ENCODE results near the gene RICTOR.

Gene RICTOR

GRCh38 chr5:38938424-38938823 is 135.8 kb downstream of the RICTOR start:
- no peaks in the 10 kb centered on the region; the same call in 1 of the 2 replicates for H3K36me3 ChIP-seq (ENCODE audit: insufficient read depth, low read length)
- no peaks in the 10 kb centered on the region for H3K9me3 ChIP-seq (ENCODE audit: control insufficient read depth, insufficient read depth, low read length)

GRCh38 chr5:38936269-38936668 is 137.9 kb downstream of the RICTOR start:
- no peaks in the 10 kb centered on the region for H3K4me1 ChIP-seq (ENCODE audit: insufficient read depth, low read length)
- H3K36me3 ChIP-seq (ENCODE audit: insufficient read depth, low read length), result no peaks in the 10 kb centered on the region; the same call in 1 of the 2 replicates
- H3K9ac ChIP-seq (ENCODE audit: low read depth, low read length), result no peak overlapping the region
- H3K9me3 ChIP-seq (ENCODE audit: control insufficient read depth, insufficient read depth, low read length), result no peaks in the 10 kb centered on the region

More at GRCh38 chr5:38938424-38938823, 135.8 kb downstream of the RICTOR start:
- Histone ChIP-seq H3K9ac (ENCODE audit: low read depth, low read length) (no peak overlapping the region), H3K4me1 (ENCODE audit: insufficient read depth, low read length) (no peaks in the 10 kb centered on the region)

- Histone ChIP-seq H3K9ac (ENCODE audit: low read depth, low read length) (no peak overlapping the region), H3K4me1 (ENCODE audit: insufficient read depth, low read length) (no peaks in the 10 kb centered on the region), H3K9me3 (ENCODE audit: control insufficient read depth, insufficient read depth, low read length) (no peaks in the 10 kb centered on the region), H3K36me3 (ENCODE audit: insufficient read depth, low read length) (no peaks in the 10 kb centered on the region; the same call in 1 of the 2 replicates)
These were observed 138.8 kb downstream of the RICTOR start for GRCh38 chr5:38935437-38935836.

- Histone ChIP-seq H3K36me3 (ENCODE audit: insufficient read depth, low read length) (no peaks in the 10 kb centered on the region; the same call in 1 of the 2 replicates), H3K9ac (ENCODE audit: low read depth, low read length) (no peak overlapping the region), H3K4me1 (ENCODE audit: insufficient read depth, low read length) (no peaks in the 10 kb centered on the region), H3K9me3 (ENCODE audit: control insufficient read depth, insufficient read depth, low read length) (no peaks in the 10 kb centered on the region)
These were observed 141.3 kb downstream of the RICTOR start for GRCh38 chr5:38932854-38933408.

- H3K9ac ChIP-seq (ENCODE audit: low read depth, low read length), result no peak overlapping the region
- no peaks in the 10 kb centered on the region for H3K9me3 ChIP-seq (ENCODE audit: control insufficient read depth, insufficient read depth, low read length)
- no peaks in the 10 kb centered on the region for H3K4me1 ChIP-seq (ENCODE audit: insufficient read depth, low read length)
- H3K36me3 ChIP-seq (ENCODE audit: insufficient read depth, low read length), result no peaks in the 10 kb centered on the region; the same call in 1 of the 2 replicates
These were observed 142.5 kb downstream of the RICTOR start for GRCh38 chr5:38931731-38932130.

- Histone ChIP-seq H3K4me1 (ENCODE audit: insufficient read depth, low read length) (no peaks in the 10 kb centered on the region), H3K36me3 (ENCODE audit: insufficient read depth, low read length) (no peaks in the 10 kb centered on the region; the same call in 1 of the 2 replicates), H3K9me3 (ENCODE audit: control insufficient read depth, insufficient read depth, low read length) (no peaks in the 10 kb centered on the region), H3K9ac (ENCODE audit: low read depth, low read length) (no peak overlapping the region)
These were observed 144.4 kb downstream of the RICTOR start for GRCh38 chr5:38929838-38930237.

GRCh38 chr5:38927470-38927869 is 146.7 kb downstream of the RICTOR start:
- no peaks in the 10 kb centered on the region for H3K36me3 ChIP-seq (ENCODE audit: insufficient read depth, low read length)
- no peak overlapping the region for H3K9ac ChIP-seq (ENCODE audit: low read depth, low read length)
- H3K4me1 ChIP-seq (ENCODE audit: insufficient read depth, low read length), result no peaks in the 10 kb centered on the region
- H3K9me3 ChIP-seq (ENCODE audit: control insufficient read depth, insufficient read depth, low read length), result no peaks in the 10 kb centered on the region

- H3K36me3 ChIP-seq (ENCODE audit: insufficient read depth, low read length), result no peaks in the 10 kb centered on the region
- no peaks in the 10 kb centered on the region for H3K4me1 ChIP-seq (ENCODE audit: insufficient read depth, low read length)
- no peaks in the 10 kb centered on the region for H3K9me3 ChIP-seq (ENCODE audit: control insufficient read depth, insufficient read depth, low read length)
- no peak overlapping the region for H3K9ac ChIP-seq (ENCODE audit: low read depth, low read length)
These were observed 148.1 kb downstream of the RICTOR start for GRCh38 chr5:38926121-38926520.

GRCh38 chr5:38925154-38925925 is 148.9 kb downstream of the RICTOR start:
- Histone ChIP-seq H3K9me3 (ENCODE audit: control insufficient read depth, insufficient read depth, low read length) (no peaks in the 10 kb centered on the region), H3K36me3 (ENCODE audit: insufficient read depth, low read length) (no peaks in the 10 kb centered on the region), H3K9ac (ENCODE audit: low read depth, low read length) (no peak overlapping the region), H3K4me1 (ENCODE audit: insufficient read depth, low read length) (no peaks in the 10 kb centered on the region)

GRCh38 chr5:38923661-38924451 is 150.3 kb downstream of the RICTOR start:
- Histone ChIP-seq H3K4me1 (ENCODE audit: insufficient read depth, low read length) (no peaks in the 10 kb centered on the region), H3K9me3 (ENCODE audit: control insufficient read depth, insufficient read depth, low read length) (no peaks in the 10 kb centered on the region), H3K9ac (ENCODE audit: low read depth, low read length) (no peak overlapping the region), H3K36me3 (ENCODE audit: insufficient read depth, low read length) (no peaks in the 10 kb centered on the region)

- Histone ChIP-seq H3K9me3 (ENCODE audit: control insufficient read depth, insufficient read depth, low read length) (no peaks in the 10 kb centered on the region), H3K36me3 (ENCODE audit: insufficient read depth, low read length) (no peaks in the 10 kb centered on the region), H3K4me1 (ENCODE audit: insufficient read depth, low read length) (no peaks in the 10 kb centered on the region)
These were observed 152.0 kb downstream of the RICTOR start for GRCh38 chr5:38922199-38922598.

GRCh38 chr5:38921174-38921573 is 153.0 kb downstream of the RICTOR start:
- no peaks in the 10 kb centered on the region for H3K36me3 ChIP-seq (ENCODE audit: insufficient read depth, low read length)

More at GRCh38 chr5:38922199-38922598, 152.0 kb downstream of the RICTOR start:
- H3K9ac ChIP-seq (ENCODE audit: low read depth, low read length), result no peak overlapping the region

GRCh38 chr5:38916802-38917201 is 157.4 kb downstream of the RICTOR start:
- H3K36me3 ChIP-seq (ENCODE audit: insufficient read depth, low read length), result no peaks in the 10 kb centered on the region
- no peak overlapping the region for H3K9ac ChIP-seq (ENCODE audit: low read depth, low read length)
- no peaks in the 10 kb centered on the region for H3K4me1 ChIP-seq (ENCODE audit: insufficient read depth, low read length)
- no peaks in the 10 kb centered on the region for H3K9me3 ChIP-seq (ENCODE audit: control insufficient read depth, insufficient read depth, low read length)

More at GRCh38 chr5:38921174-38921573, 153.0 kb downstream of the RICTOR start:
- Histone ChIP-seq H3K9ac (ENCODE audit: low read depth, low read length) (no peak overlapping the region), H3K9me3 (ENCODE audit: control insufficient read depth, insufficient read depth, low read length) (no peaks in the 10 kb centered on the region), H3K4me1 (ENCODE audit: insufficient read depth, low read length) (no peaks in the 10 kb centered on the region)

- Histone ChIP-seq H3K4me1 (ENCODE audit: insufficient read depth, low read length) (no peaks in the 10 kb centered on the region), H3K9ac (ENCODE audit: low read depth, low read length) (no peak overlapping the region), H3K36me3 (ENCODE audit: insufficient read depth, low read length) (no peaks in the 10 kb centered on the region), H3K9me3 (ENCODE audit: control insufficient read depth, insufficient read depth, low read length) (no peaks in the 10 kb centered on the region)
These were observed 160.5 kb downstream of the RICTOR start for GRCh38 chr5:38913714-38914113.
